Fibroblast of pulmonary artery (primary cell): ENCODE data around the gene CLEC3A.

ENCODE experiments used
- DNase-seq: peaks from one replicate; pipeline ENCODE4 v3.0.0-alpha.2; 2010; ENCODE audit warnings: low read depth
- H3K4me3 ChIP-seq: replicated peaks from 2 replicates; pipeline ENCODE4 v1.5.1; 2011; ENCODE audit warnings: low read depth, mild to moderate bottlenecking, control low read depth, low read length, moderate library complexity
- TF ChIP-seq, protein P1 (sequence below): IDR thresholded peaks from 2 replicates; pipeline ENCODE4 v1.5.1; 2011; ENCODE audit warnings: mild to moderate bottlenecking, control low read depth, low read length, inconsistent platforms; ENCODE audit errors: missing control alignments

The CLEC3A gene

GRCh38 chr16:78072275-78072674 is 49.9 kb downstream of the CLEC3A start:
- TF ChIP-seq, protein P1, sequence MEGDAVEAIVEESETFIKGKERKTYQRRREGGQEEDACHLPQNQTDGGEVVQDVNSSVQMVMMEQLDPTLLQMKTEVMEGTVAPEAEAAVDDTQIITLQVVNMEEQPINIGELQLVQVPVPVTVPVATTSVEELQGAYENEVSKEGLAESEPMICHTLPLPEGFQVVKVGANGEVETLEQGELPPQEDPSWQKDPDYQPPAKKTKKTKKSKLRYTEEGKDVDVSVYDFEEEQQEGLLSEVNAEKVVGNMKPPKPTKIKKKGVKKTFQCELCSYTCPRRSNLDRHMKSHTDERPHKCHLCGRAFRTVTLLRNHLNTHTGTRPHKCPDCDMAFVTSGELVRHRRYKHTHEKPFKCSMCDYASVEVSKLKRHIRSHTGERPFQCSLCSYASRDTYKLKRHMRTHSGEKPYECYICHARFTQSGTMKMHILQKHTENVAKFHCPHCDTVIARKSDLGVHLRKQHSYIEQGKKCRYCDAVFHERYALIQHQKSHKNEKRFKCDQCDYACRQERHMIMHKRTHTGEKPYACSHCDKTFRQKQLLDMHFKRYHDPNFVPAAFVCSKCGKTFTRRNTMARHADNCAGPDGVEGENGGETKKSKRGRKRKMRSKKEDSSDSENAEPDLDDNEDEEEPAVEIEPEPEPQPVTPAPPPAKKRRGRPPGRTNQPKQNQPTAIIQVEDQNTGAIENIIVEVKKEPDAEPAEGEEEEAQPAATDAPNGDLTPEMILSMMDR = no peak
- no peak overlapping the region for H3K4me3 ChIP-seq
- DNase-seq = no peak

DNA sequence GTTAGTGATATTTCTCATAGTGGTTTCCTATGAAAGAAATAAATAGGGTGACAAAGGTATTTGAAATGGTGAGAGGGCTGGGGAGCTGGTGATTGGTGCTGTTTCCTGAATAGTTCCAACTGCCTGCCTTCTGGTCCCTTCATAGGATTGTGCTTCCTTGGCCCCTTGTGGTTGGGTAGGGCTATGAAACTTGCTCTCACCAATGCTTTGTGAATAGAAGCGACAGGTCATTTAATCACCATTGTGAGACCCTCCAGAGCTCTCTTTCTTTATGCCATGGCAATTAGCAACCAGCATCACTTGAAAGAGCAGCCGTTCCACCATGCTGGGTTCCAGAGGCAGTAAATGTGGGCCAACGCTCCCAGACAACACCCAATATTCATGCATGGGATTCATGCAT is 53.5 kb downstream of the CLEC3A start:
- no peak for DNase-seq
- TF ChIP-seq, protein P1 = no peak
- no peak overlapping the region for H3K4me3 ChIP-seq

DNA sequence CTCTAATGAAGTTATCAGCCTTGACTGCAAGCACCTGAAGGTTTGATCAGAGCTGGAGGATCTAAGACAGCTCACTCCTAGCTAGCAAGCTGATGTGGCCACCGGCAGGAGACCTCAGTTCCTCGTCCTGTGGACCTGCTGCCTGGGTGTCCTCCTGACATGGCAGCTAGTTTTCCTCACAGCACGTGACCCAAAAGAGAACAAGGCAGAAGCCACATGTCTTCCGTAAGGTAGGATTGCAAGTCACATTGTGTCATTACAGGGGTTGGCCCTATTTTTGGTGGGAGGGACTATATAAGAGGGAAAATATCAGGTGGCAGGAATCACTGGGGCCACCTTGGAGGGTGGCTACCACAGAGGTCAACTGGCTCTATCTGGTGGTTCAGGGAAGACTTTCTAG is 59.0 kb downstream of the CLEC3A start:
- TF ChIP-seq, protein P1 = no peak
- DNase-seq = no peak
- no peak overlapping the region for H3K4me3 ChIP-seq
